ELF-1 (cell line): Measurements from ENCODE around the gene KRTAP5-11.
"Not testable (repeated sequence)": the region's sequence is repeated elsewhere in the genome, so short reads cannot be mapped to it uniquely, and the experiment has no call there.

Source experiments
- DNase-seq: peaks from one replicate; pipeline ENCODE4 v3.0.0-alpha.2; 2016; ENCODE audit warnings: low read depth, low spot score

The KRTAP5-11 gene

DNA sequence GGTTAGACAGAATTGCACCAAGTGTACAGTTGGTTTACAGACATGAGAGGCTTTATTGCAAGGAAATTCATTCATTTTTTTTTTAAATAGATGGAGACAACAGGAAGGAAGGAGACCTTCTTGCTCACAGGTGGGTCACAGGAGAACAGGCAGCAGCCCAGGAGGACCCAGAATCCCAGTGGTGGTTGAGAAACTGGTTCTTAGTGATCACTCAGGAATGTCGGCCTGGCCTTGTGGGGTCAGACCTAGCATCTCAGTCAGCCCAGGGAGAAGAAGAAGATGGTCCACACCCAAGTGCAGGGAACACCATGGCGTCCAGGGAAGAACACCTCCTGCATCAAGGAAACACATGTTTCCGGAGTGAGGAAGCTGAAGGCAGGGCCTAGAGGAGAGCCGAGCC, 849 bp downstream of the KRTAP5-11 start:
- no peak for DNase-seq

- DNase-seq = peak; percentile 66
Measured at GRCh38 chr11:71580057-71581003, 2.3 kb downstream of the KRTAP5-11 start.

DNA sequence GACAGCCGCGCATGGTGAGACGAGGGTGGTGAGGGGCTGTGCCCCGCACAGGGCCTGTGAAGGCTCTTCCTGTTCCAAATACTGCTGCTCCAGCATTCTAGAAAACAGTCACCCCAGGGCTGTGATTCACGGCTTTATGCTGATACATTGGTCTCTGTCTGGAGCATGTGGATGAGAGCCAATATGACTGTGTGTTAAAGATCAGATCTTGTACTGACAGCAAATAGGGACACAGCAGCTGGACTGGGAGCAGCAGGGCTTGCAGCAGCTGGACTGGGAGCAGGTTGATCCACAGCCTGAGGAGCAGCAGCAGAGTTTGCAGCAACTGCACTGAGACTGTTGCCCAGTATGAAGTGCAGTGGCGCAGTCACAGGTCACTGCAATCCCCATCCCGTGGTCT, 3.2 kb downstream of the KRTAP5-11 start:
- DNase-seq = not testable (repeated sequence)

DNA sequence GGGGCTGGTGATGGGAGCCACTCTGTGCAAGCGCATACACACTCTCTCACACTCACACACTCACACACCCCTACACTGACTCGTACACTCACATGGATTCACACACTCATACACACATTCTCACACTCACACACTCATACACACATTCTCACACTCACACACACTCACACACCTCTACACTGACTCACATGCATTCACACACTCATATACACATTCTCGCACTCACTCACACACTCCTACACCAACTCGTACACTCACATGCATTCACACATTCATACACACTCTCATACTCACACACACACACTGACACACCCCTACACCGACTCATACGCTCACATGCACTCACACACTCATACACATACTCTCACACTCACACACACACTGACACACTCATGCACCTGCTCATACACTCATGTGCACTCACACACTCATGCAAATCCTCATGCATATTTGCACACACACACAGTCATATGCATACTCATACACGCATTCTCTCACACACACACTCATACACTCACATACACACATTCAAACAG, 5.1 kb downstream of the KRTAP5-11 start:
- DNase-seq = no peak

GRCh38 chr11:71576688-71577465, 5.8 kb downstream of the KRTAP5-11 start:
- DNase-seq = not testable (repeated sequence)

DNA sequence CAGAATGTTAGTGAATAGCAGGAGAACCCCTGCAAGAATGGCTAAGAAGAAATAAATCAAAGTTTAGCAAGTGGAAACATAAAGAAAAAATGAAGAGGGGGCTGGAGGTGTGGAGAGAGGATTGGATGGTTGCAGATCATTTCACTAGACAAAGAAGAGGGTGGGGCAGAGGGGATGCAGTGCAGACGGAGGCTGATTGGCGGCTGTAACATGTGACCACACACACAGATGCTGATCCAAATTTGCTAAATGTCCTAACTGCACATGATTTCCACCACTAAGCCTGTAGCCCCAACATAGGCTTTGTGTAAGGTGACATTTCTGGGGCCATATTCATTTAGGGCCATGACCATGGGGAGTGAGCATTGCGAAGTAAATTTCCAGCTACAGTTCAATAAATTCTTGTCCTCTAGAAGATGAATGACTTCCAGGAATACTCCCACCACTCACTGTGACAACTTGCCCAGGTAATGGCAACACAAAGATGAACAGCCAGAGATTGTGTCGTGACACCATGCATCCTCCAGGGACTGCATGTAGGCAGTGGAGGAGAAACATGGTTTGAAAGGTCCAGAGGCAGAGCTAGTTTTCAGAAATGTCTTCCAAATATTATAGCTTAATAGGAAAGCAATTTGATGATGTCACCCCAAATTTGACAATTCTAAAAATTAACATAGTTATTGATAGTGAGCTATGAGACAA, 6.8 kb downstream of the KRTAP5-11 start:
- DNase-seq = no peak

GRCh38 chr11:71574418-71574817, 8.3 kb downstream of the KRTAP5-11 start:
- no peak for DNase-seq

DNA sequence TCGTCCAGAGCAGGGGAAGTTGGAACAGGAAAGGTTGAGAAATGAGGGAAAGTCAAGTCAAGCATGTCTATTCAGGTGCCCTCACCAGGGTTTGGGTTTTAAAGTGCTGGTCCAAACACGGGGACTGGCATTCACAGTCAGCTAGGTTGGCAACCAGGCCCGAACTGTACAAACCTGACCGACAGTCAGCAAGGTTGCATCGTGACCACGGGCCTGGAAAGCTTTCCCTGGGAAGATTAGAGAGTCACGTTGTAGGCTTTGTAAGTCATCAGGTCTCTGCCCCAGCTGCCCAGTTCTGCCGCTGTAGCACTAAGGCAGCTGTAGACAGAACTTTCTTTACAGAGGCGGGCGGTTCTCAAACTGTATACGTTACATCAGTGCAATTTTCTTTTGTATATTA, 9.9 kb downstream of the KRTAP5-11 start:
- no peak for DNase-seq

DNA sequence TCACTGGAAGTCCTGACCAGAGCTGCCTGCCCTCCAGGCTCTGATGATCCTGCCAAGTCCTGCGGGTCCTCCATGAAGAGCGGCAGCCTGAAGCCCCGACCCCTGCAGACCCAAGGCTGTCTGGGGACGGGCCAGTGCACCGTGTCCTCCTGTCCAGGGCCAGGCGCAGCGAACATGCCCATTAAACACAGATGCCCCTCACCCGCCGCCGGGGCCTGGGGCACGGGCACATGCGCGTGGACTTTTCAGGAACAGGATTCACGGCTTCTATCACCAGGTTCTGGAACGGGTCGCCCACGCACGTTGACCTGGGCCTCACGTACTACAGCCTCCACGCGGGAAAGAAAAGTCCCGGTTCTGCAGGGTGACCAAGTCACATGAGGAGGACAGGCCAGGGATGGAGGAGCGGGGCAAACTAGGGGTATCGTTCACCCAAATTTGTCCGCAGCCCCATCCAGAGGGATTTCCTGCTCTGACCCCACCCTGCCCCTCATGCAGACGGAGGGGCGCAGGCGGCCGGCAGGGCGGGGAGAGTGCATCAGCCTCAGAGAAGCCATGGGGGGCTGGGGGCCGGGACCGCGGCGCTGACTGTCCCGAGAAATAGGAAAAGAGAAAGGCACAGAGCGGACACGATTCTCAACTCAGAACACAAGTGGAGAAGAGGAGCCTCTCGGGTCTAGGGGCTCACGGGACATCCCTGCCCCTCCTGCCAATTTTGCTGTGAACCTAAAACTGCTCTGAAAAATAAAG, 11.4 kb downstream of the KRTAP5-11 start:
- not testable (repeated sequence) for DNase-seq

DNA sequence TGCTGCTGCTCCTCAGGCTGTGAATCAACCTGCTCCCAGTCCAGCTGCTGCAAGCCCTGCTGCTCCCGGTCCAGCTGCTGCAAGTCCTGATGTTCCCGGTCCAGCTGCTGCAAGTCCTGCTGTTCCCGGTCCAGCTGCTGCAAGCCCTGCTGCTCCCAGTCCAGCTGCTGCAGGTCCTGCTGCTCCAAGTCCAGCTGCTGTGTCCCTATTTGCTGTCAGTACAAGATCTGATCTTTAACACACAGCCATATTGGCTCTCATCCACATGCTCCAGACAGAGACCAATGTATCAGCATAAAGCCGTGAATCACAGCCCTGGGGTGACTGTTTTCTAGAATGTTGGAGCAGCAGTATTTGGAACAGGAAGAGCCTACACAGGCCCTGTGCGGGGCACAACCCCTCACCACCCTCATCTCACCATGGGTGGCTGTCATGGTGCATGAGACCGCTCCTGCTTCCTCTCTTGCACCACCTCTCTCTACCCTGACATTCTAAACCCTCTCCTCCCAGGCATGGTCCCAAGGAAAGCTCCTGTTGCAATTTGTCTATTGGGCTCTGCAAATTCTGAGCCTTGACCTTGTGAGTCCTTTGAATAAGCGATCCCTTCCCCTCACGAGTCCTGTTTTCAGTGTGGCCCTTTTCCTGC, 13.8 kb downstream of the KRTAP5-11 start:
- no peak for DNase-seq

- DNase-seq = not testable (repeated sequence)
Measured at GRCh38 chr11:71567633-71568032, 15.0 kb downstream of the KRTAP5-11 start.

GRCh38 chr11:71566626-71567599, 15.8 kb downstream of the KRTAP5-11 start:
- DNase-seq = not testable (repeated sequence)

GRCh38 chr11:71566081-71566620, 16.5 kb downstream of the KRTAP5-11 start:
- DNase-seq = no peak

- DNase-seq = no peak
Measured at GRCh38 chr11:71565263-71565662, 17.4 kb downstream of the KRTAP5-11 start, which contains the start of gene KRTAP5-10. KRTAP5-10 (plus strand) TSS chr11:71565563; CDS start chr11:71565588, 25 bp downstream.

- DNase-seq = no peak
Measured at GRCh38 chr11:71564430-71564829, 18.2 kb downstream of the KRTAP5-11 start.

GRCh38 chr11:71563406-71563805, 19.3 kb downstream of the KRTAP5-11 start:
- DNase-seq = peak; percentile 46

DNA sequence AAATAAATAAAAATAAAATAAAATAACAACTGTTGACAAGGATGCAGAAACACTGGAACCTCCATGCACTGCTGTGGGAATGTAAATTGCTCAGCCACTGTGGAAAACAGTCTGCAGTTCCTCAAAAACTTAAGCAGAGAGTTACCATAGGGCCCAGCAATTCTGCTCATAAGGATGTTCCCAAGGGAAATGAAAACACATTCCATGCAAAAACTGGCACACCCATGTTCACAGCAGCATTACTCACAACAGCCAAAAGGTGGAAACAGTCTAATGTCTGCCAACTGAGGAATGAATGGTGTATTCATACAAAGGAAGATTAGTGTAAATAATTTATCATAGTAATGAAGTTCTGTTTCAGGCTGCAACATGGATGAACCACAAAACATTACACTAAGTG, 20.6 kb downstream of the KRTAP5-11 start:
- no peak for DNase-seq

DNA sequence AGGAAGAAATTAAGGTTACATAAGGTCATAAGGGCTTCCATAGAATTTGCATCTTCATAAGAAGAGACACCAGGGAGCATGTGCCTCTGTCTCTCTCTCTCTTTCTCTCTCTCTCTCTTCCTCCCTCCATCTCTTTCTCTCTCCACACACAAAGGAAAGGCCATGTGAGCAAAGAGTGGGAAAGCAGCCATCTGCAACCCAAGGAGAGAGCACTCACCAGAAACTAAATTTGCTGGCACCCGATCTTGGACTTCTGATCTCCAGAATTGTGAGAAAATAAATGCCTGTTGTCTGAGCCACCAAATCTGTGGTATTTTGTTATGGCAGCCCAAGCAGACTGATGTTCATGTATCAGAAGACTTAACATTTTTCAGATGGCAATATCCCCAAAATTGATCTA, 23.7 kb downstream of the KRTAP5-11 start:
- no peak for DNase-seq

DNA sequence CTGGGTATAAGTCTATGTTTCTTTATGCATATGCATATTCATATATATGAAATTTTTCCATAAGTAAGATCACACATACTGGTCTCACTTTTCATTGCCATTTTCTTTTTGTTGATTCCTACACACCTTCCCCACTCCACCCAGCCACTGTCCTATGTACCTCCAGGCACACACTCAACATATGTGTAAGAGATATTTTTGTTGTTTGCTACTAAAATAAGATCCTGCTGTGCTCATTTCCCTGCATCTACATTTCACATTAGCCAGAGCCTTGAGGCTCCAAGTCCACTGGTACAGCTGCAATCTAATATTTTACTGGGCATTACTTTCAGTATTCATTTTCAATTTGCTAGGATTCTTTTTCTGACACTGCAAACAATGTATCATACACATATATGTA, 25.4 kb downstream of the KRTAP5-11 start:
- DNase-seq = no peak
